Neural cell (in vitro differentiated cells): Measurements from ENCODE around the gene TTLL1.

ENCODE experiments used
- CTCF ChIP-seq: fragments of 450-650 bp; IDR thresholded peaks from 2 replicates; pipeline ENCODE4 v1.5.1; 2014; ENCODE audit warnings: antibody characterized with exemption, mild to moderate bottlenecking, moderate library complexity; ENCODE audit not compliant: poor library complexity, severe bottlenecking
- EP300 ChIP-seq: fragments of 450-650 bp; conservative IDR thresholded peaks from 2 replicates; pipeline ENCODE4 v1.6.1; 2014; ENCODE audit warnings: antibody characterized with exemption, mild to moderate bottlenecking, moderate library complexity; ENCODE audit not compliant: poor library complexity, severe bottlenecking
- EZH2 ChIP-seq: fragments of 200-600, 300-800 bp; shearing (Covaris generic), sonication (generic); IDR thresholded peaks from 2 replicates; pipeline ENCODE4 v1.6.1; 2014; ENCODE audit warnings: antibody characterized with exemption, low read length, borderline replicate concordance, mild to moderate bottlenecking; ENCODE audit not compliant: insufficient read depth, poor library complexity, severe bottlenecking
- POLR2AphosphoS5 ChIP-seq: IDR thresholded peaks from 2 replicates; pipeline ENCODE4 v1.6.1; 2012
- TAF1 ChIP-seq: IDR thresholded peaks from 2 replicates; pipeline ENCODE4 v1.6.1; 2012; ENCODE audit warnings: low read depth

- no peak for TF ChIP-seq EP300
- TF ChIP-seq POLR2AphosphoS5: no peak
- TF ChIP-seq TAF1: no peak
- no peak for TF ChIP-seq CTCF
- TF ChIP-seq EZH2: no peak
These were observed 97.1 kb downstream of the TTLL1 start for GRCh38 chr22:42992092-42992491.
